Measurements from ENCODE around the gene APOO. TPM values are rescaled to one million over a fixed set of nuclear protein-coding genes. Genes with fewer than 3 reads are reported as not detected.

The APOO gene
- total and polyA plus RNA-seq, 2 of the 4 experiments (the other 2 are of a cell fraction) = 9.0 to 14.2 TPM

GRCh38 chrX:23919148-23919547 lies 11.4 kb upstream of the APOO start:
- intact Hi-C loops (cut with micrococcal nuclease) (no loop called here), dilution Hi-C loops (cut with HindIII; ENCODE audit: low sequenced_read_pairs, unreplicated experiment) (no loop called here), in situ Hi-C loops (cut with MboI; ENCODE audit: low sequenced_read_pairs) (no loop called here)
- H3K14ac ChIP-seq (replicated peaks; ENCODE audit: low read depth, low read length) = no peak overlapping the region
- DNase-seq = no peak
- H2BK5ac ChIP-seq (ENCODE audit: low read depth, low read length, poor library complexity, severe bottlenecking) = no peak overlapping the region
- no peak for ATAC-seq (ENCODE audit: low read depth)
- no peak overlapping the region for H2AK9ac ChIP-seq (replicated peaks; ENCODE audit: low read depth, low read length, poor library complexity)
- H3K4me1 ChIP-seq (ENCODE audit: control insufficient read depth, insufficient read depth, low read length) = no peaks in the 10 kb centered on the region
- no CpG with 5 or more reads among the region's 1 CpG for WGBS, 2 experiments (ENCODE audit: extremely low coverage in 2 of 2, insufficient read length in 1 of 2)
- POLR2A ChIA-PET (ENCODE audit: unreplicated experiment) = no interaction called here
- no peak overlapping the region for H3K4me3 ChIP-seq (ENCODE audit: insufficient read depth, low read depth, low read length)
- CTCF ChIA-PET = no interaction called here
- no peaks in the 10 kb centered on the region for H3K27me3 ChIP-seq (ENCODE audit: control insufficient read depth, insufficient read depth, low read length)
- no peak overlapping the region for H2BK15ac ChIP-seq (ENCODE audit: low read depth, low read length)
- H3K18ac ChIP-seq (ENCODE audit: low read depth, low read length) = no peak overlapping the region
- H3K56ac ChIP-seq (ENCODE audit: extremely low read depth, insufficient read depth, low read length) = no peak overlapping the region
- no peaks in the 10 kb centered on the region for H4K20me1 ChIP-seq (ENCODE audit: insufficient read depth, low read length)
- H3K36me3 ChIP-seq (ENCODE audit: control insufficient read depth, insufficient read depth, low read length) = no peaks in the 10 kb centered on the region
- H2AK5ac ChIP-seq (ENCODE audit: low read depth, low read length) = no peak overlapping the region
- no peak overlapping the region for H3K4ac ChIP-seq (ENCODE audit: low read depth, low read length)
- H2BK20ac ChIP-seq (ENCODE audit: low read depth, low read length) = no peak overlapping the region
- H4K5ac ChIP-seq (ENCODE audit: low read depth, low read length) = no peak overlapping the region
- H3K9ac ChIP-seq (ENCODE audit: low read depth, low read length) = no peak overlapping the region
- H4K91ac ChIP-seq (ENCODE audit: insufficient read depth, low read depth, low read length) = no peak overlapping the region
- no peaks in the 10 kb centered on the region for H3K9me1 ChIP-seq (ENCODE audit: insufficient read depth, low read length)
- no peaks in the 10 kb centered on the region for H3K79me1 ChIP-seq (ENCODE audit: low read depth in 1 of 2, low read length in 2 of 2)
- no peak overlapping the region for H3K4me2 ChIP-seq (ENCODE audit: low read depth, low read length)
- H2BK120ac ChIP-seq (ENCODE audit: low read depth, low read length) = no peak overlapping the region
- no TSS peak for BruUV-seq (replicated peaks)
- H3K27ac ChIP-seq (ENCODE audit: insufficient read depth, low read length) = no peak overlapping the region
- H2AFZ ChIP-seq (replicated peaks; ENCODE audit: low read length, poor library complexity) = no peak overlapping the region
- TF ChIP-seq MAFK (IDR thresholded peaks at IDR 0.05; ENCODE audit: low read depth, low read length) = no peak
- TF ChIP-seq POLR2A (IDR thresholded peaks at IDR 0.05; ENCODE audit: low read depth, low read length) = no peak
- TF ChIP-seq BHLHE40 (IDR thresholded peaks at IDR 0.05; ENCODE audit: low read depth, low read length) = no peak
- TF ChIP-seq RFX5 (IDR thresholded peaks at IDR 0.05; ENCODE audit: low read depth, low read length) = no peak
- TF ChIP-seq NFE2L2 (IDR thresholded peaks at IDR 0.05; ENCODE audit: low read depth, low read length) = no peak
- no peak for TF ChIP-seq USF2 (IDR thresholded peaks at IDR 0.05; ENCODE audit: low read depth, low read length)
- TF ChIP-seq, protein P1, sequence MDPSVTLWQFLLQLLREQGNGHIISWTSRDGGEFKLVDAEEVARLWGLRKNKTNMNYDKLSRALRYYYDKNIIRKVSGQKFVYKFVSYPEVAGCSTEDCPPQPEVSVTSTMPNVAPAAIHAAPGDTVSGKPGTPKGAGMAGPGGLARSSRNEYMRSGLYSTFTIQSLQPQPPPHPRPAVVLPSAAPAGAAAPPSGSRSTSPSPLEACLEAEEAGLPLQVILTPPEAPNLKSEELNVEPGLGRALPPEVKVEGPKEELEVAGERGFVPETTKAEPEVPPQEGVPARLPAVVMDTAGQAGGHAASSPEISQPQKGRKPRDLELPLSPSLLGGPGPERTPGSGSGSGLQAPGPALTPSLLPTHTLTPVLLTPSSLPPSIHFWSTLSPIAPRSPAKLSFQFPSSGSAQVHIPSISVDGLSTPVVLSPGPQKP (IDR thresholded peaks at IDR 0.05; ENCODE audit: borderline replicate concordance, low read depth, low read length) = no peak
- no peak for TF ChIP-seq RCOR1 (IDR thresholded peaks at IDR 0.05; ENCODE audit: insufficient replicate concordance, low read length)
- no peak for TF ChIP-seq MAZ (IDR thresholded peaks at IDR 0.05; ENCODE audit: borderline replicate concordance, low read depth, low read length)
- TF ChIP-seq FOS (IDR thresholded peaks at IDR 0.05; ENCODE audit: low read depth, low read length) = no peak
- TF ChIP-seq CHD1 (IDR thresholded peaks at IDR 0.05; ENCODE audit: low read depth, low read length) = no peak
- no peak for TF ChIP-seq SMC3 (IDR thresholded peaks at IDR 0.05; ENCODE audit: low read depth, low read length)
- TF ChIP-seq MXI1 (IDR thresholded peaks at IDR 0.05; ENCODE audit: borderline replicate concordance, low read depth, low read length) = no peak
- TF ChIP-seq, protein P2, sequence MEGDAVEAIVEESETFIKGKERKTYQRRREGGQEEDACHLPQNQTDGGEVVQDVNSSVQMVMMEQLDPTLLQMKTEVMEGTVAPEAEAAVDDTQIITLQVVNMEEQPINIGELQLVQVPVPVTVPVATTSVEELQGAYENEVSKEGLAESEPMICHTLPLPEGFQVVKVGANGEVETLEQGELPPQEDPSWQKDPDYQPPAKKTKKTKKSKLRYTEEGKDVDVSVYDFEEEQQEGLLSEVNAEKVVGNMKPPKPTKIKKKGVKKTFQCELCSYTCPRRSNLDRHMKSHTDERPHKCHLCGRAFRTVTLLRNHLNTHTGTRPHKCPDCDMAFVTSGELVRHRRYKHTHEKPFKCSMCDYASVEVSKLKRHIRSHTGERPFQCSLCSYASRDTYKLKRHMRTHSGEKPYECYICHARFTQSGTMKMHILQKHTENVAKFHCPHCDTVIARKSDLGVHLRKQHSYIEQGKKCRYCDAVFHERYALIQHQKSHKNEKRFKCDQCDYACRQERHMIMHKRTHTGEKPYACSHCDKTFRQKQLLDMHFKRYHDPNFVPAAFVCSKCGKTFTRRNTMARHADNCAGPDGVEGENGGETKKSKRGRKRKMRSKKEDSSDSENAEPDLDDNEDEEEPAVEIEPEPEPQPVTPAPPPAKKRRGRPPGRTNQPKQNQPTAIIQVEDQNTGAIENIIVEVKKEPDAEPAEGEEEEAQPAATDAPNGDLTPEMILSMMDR (conservative IDR thresholded peaks at IDR 0.05; ENCODE audit: low read depth, low read length) = no peak
- no peak for TF ChIP-seq RAD21 (IDR thresholded peaks at IDR 0.05; ENCODE audit: low read length)
- no peak for TF ChIP-seq CEBPB (IDR thresholded peaks at IDR 0.05; ENCODE audit: low read depth, low read length)
- H3K9me3 ChIP-seq (ENCODE audit: control insufficient read depth, insufficient read depth, low read length) = peaks cover 2% of the 10 kb centered on the region; the same call in 1 of the 2 replicates
- no peak overlapping the region for H3K23ac ChIP-seq (ENCODE audit: low read depth, low read length)
- H4K8ac ChIP-seq (ENCODE audit: low read depth in 2 of 2, low read length in 2 of 2) = no peak overlapping the region
